ENCODE measurements around the gene BRCC3. TPM values are rescaled to one million over a fixed set of nuclear protein-coding genes. Genes with fewer than 3 reads are reported as not detected.

Gene BRCC3
- total and polyA plus RNA-seq, 2 of the 13 experiments (the other 11 are each of a cell fraction or from before 2014, with no cell fraction given): 19.8 to 24.3 TPM

- TF ChIP-seq U2AF1 (optimal IDR thresholded peaks at IDR 0.05; ENCODE audit: low read depth, low read length) (no peak), HOXA3 (CRISPR knock-in tag; IDR thresholded peaks at IDR 0.05) (peak; percentile 88), ZNF232 (CRISPR knock-in tag; IDR thresholded peaks at IDR 0.05; ENCODE audit: borderline replicate concordance) (no peak; the same call in 1 of the 2 replicates), CCAR2 (optimal IDR thresholded peaks at IDR 0.05; ENCODE audit: low read depth, low read length) (no peak), MAFG (CRISPR knock-in tag; IDR thresholded peaks at IDR 0.05) (no peak), ZNF746 (CRISPR knock-in tag; IDR thresholded peaks at IDR 0.05) (peak; percentile 88; the same call in 1 of the 2 replicates), MIER3 (CRISPR knock-in tag; IDR thresholded peaks at IDR 0.05; ENCODE audit: borderline replicate concordance) (no peak), KLF16 (CRISPR knock-in tag; IDR thresholded peaks at IDR 0.05) (0 out of 4 replicates have a peak, but pooled peaks of 1 of the 2 experiments have one; percentile 40), ZNF570 (CRISPR knock-in tag; IDR thresholded peaks at IDR 0.05; ENCODE audit: borderline replicate concordance) (no peak), TOPORS (CRISPR knock-in tag; IDR thresholded peaks at IDR 0.05) (peak; percentile 54; the same call in 1 of the 2 replicates), TBX2 (CRISPR knock-in tag; IDR thresholded peaks at IDR 0.05; ENCODE audit: borderline replicate concordance) (peak; percentile 80; the same call in 1 of the 2 replicates), NFYC (CRISPR knock-in tag; IDR thresholded peaks at IDR 0.05) (no peak), HNRNPK (IDR thresholded peaks at IDR 0.05; ENCODE audit: low read depth, low read length, poor library complexity, severe bottlenecking) (peak; percentile 85), GMEB1 (CRISPR knock-in tag; IDR thresholded peaks at IDR 0.05; ENCODE audit: borderline replicate concordance) (peak; percentile 75), MEF2D (CRISPR knock-in tag; IDR thresholded peaks at IDR 0.05) (no peak), CEBPB (IDR thresholded peaks at IDR 0.05; ENCODE audit: borderline replicate concordance, low read depth, low read length) (no peak), PAWR (CRISPR knock-in tag; IDR thresholded peaks at IDR 0.05; ENCODE audit: borderline replicate concordance) (no peak), ZNF672 (CRISPR knock-in tag; IDR thresholded peaks at IDR 0.05) (no peak)
- TF ChIP-seq, protein P1, sequence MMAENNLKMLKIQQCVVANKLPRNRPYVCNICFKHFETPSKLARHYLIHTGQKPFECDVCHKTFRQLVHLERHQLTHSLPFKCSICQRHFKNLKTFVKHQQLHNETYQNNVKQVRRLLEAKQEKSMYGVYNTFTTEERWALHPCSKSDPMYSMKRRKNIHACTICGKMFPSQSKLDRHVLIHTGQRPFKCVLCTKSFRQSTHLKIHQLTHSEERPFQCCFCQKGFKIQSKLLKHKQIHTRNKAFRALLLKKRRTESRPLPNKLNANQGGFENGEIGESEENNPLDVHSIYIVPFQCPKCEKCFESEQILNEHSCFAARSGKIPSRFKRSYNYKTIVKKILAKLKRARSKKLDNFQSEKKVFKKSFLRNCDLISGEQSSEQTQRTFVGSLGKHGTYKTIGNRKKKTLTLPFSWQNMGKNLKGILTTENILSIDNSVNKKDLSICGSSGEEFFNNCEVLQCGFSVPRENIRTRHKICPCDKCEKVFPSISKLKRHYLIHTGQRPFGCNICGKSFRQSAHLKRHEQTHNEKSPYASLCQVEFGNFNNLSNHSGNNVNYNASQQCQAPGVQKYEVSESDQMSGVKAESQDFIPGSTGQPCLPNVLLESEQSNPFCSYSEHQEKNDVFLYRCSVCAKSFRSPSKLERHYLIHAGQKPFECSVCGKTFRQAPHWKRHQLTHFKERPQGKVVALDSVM (CRISPR knock-in tag; IDR thresholded peaks at IDR 0.05): no peak
- TF ChIP-seq, protein P2, sequence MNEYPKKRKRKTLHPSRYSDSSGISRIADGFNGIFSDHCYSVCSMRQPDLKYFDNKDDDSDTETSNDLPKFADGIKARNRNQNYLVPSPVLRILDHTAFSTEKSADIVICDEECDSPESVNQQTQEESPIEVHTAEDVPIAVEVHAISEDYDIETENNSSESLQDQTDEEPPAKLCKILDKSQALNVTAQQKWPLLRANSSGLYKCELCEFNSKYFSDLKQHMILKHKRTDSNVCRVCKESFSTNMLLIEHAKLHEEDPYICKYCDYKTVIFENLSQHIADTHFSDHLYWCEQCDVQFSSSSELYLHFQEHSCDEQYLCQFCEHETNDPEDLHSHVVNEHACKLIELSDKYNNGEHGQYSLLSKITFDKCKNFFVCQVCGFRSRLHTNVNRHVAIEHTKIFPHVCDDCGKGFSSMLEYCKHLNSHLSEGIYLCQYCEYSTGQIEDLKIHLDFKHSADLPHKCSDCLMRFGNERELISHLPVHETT (CRISPR knock-in tag; conservative IDR thresholded peaks at IDR 0.05): peak; percentile 79; the same call in 1 of the 2 replicates
- TF ChIP-seq, protein P3, sequence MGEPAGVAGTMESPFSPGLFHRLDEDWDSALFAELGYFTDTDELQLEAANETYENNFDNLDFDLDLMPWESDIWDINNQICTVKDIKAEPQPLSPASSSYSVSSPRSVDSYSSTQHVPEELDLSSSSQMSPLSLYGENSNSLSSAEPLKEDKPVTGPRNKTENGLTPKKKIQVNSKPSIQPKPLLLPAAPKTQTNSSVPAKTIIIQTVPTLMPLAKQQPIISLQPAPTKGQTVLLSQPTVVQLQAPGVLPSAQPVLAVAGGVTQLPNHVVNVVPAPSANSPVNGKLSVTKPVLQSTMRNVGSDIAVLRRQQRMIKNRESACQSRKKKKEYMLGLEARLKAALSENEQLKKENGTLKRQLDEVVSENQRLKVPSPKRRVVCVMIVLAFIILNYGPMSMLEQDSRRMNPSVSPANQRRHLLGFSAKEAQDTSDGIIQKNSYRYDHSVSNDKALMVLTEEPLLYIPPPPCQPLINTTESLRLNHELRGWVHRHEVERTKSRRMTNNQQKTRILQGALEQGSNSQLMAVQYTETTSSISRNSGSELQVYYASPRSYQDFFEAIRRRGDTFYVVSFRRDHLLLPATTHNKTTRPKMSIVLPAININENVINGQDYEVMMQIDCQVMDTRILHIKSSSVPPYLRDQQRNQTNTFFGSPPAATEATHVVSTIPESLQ (CRISPR knock-in tag; conservative IDR thresholded peaks at IDR 0.05): no peak
Measured at GRCh38 chrX:155026727-155027508, 44.4 kb upstream of the BRCC3 start, which contains the start of gene FUNDC2 (continued).

Data from HepG2 (cell line).